HepG2 (cell line): ENCODE results near the gene CACNA1G.

Source experiments
- CTCF ChIP-seq: sonication (generic); formaldehyde crosslinking; IDR thresholded peaks from 2 replicates; pipeline ENCODE4 v1.5.0; 2020; ENCODE audit warnings: mild to moderate bottlenecking, missing genetic modification reagents, moderate library complexity
- DR1 ChIP-seq: sonication (generic); formaldehyde crosslinking; IDR thresholded peaks from 2 replicates; pipeline ENCODE4 v1.8.0; 2021; ENCODE audit warnings: mild to moderate bottlenecking, missing genetic modification reagents, inconsistent platforms
- HCFC1 ChIP-seq: fragments of 150-350 bp; IDR thresholded peaks from 2 replicates; pipeline ENCODE4 v1.6.1; 2014; ENCODE audit warnings: low read depth, low read length
- HOMEZ ChIP-seq: IDR thresholded peaks from 2 replicates; pipeline ENCODE4 v1.6.1; 2016; ENCODE audit warnings: low read depth
- MAFF ChIP-seq: IDR thresholded peaks from 2 replicates; pipeline ENCODE4 v1.6.1; 2011; ENCODE audit warnings: low read depth, low read length, improper control_type of control experiment
- SMC3 ChIP-seq: IDR thresholded peaks from 2 replicates; pipeline ENCODE4 v1.6.1; 2011; ENCODE audit warnings: low read length, improper control_type of control experiment
- ZNF230 ChIP-seq: sonication (generic); formaldehyde crosslinking; IDR thresholded peaks from 2 replicates; pipeline ENCODE4 v1.4.0; 2020; ENCODE audit warnings: mild to moderate bottlenecking, missing genetic modification reagents
- TF ChIP-seq, protein P1 (sequence below): sonication (generic); formaldehyde crosslinking; IDR thresholded peaks from 2 replicates; pipeline ENCODE4 v1.4.0; 2020; ENCODE audit warnings: mild to moderate bottlenecking, low read depth, missing genetic modification reagents

DNA sequence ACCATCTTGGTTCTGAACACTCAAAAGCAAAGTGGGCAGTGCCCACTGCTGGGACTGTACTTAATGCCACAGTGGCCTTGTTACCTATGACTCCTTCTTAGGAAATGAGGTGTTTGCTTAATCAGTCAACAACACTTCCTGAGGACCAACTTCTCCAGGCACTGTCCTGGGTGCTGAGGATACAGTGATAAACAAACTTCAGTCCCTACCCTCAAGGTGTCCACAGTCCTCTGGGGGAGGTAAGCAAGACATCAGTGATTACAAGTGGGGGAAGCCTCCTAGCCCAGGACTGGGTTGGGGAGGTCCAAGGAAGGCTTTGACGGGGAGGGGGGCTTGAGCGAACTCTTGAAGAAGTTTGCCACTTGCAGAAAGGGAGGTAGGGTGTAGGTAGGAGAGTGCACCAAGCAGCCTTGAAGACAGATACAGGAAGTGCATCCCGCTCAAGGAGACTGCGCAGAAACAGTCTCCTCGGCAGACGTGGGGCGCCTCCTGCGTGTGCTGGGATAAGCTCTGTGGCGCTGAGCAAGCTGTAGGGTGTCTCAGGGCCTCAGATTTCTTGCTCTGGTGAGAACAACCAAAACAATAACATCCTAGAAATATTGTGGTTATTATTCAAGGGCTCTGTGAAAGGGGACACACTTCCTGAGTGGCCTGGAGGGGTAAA, 71.5 kb downstream of the CACNA1G start:
- TF ChIP-seq SMC3 = no peak
- TF ChIP-seq MAFF = no peak
- TF ChIP-seq CTCF (CRISPR knock-in tag) = no peak
- no peak for TF ChIP-seq HOMEZ (CRISPR knock-in tag)
- TF ChIP-seq, protein P1, sequence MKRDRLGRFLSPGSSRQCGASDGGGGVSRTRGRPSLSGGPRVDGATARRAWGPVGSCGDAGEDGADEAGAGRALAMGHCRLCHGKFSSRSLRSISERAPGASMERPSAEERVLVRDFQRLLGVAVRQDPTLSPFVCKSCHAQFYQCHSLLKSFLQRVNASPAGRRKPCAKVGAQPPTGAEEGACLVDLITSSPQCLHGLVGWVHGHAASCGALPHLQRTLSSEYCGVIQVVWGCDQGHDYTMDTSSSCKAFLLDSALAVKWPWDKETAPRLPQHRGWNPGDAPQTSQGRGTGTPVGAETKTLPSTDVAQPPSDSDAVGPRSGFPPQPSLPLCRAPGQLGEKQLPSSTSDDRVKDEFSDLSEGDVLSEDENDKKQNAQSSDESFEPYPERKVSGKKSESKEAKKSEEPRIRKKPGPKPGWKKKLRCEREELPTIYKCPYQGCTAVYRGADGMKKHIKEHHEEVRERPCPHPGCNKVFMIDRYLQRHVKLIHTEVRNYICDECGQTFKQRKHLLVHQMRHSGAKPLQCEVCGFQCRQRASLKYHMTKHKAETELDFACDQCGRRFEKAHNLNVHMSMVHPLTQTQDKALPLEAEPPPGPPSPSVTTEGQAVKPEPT = no peak
- no peak for TF ChIP-seq DR1 (CRISPR knock-in tag)
- TF ChIP-seq HCFC1 = no peak
- TF ChIP-seq ZNF230 (CRISPR knock-in tag) = no peak
